GM12872 (cell line): Measurements from ENCODE around the gene FADD.

Experiments used
- CTCF ChIP-seq: IDR thresholded peaks from 3 replicates; pipeline ENCODE4 v1.5.1; 2011; ENCODE audit warnings: low read depth, mild to moderate bottlenecking, low read length, moderate library complexity; ENCODE audit not compliant: insufficient read depth

Gene FADD

GRCh38 chr11:70202920-70203750 is at the start of gene FADD:
TSS of gene FADD (plus strand) at chr11:70203296. CDS start at chr11:70203460, 164 bp downstream.
- TF ChIP-seq CTCF = no peak

GRCh38 chr11:70155386-70155785 is 47.7 kb upstream of the FADD start:
- no peak for TF ChIP-seq CTCF

- no peak for TF ChIP-seq CTCF
Measured at GRCh38 chr11:70156291-70157037, 46.6 kb upstream of the FADD start.

- TF ChIP-seq CTCF = peak; percentile 40; the same call in 2 of the 3 replicates
Measured at GRCh38 chr11:70158201-70158600, 44.9 kb upstream of the FADD start.

- no peak for TF ChIP-seq CTCF
Measured at GRCh38 chr11:70158757-70159389, 44.2 kb upstream of the FADD start.

GRCh38 chr11:70159627-70160570 is 43.2 kb upstream of the FADD start:
- TF ChIP-seq CTCF = no peak
